Raji (cell line): ENCODE results near the gene EIF3F.

Experiments
- POLR2A ChIP-seq: IDR thresholded peaks from 2 replicates; pipeline ENCODE4 v1.6.1; 2011; ENCODE audit warnings: low read depth, low read length, control low read depth; ENCODE audit not compliant: insufficient read depth

EIF3F gene

GRCh38 chr11:7986768-7987559 is at the start of gene EIF3F:
TSS of gene EIF3F (plus strand) at chr11:7987337. CDS start at chr11:7987353, 16 bp downstream.
- TF ChIP-seq POLR2A: peak; percentile 66

DNA sequence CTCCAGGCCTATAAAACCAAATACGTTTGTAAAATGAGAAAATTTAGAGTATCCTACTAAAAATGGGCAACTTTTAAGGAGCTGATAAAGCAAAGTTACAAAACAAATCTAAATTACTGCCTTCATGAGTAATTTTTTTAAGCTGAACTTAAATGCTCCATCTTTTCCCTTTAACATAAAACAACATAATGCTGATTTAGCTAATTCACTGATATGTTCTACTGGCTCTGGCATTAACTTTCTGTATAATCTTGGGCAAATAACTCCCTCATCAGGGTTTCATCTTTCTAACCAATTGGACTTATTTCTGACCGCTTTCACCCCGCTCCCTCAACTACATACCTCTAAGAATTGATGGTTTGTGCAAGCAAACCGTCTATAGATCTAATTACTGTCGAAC is 46.0 kb upstream of the EIF3F start:
- TF ChIP-seq POLR2A: no peak

GRCh38 chr11:7941608-7942007 is 45.5 kb upstream of the EIF3F start, which contains the start of gene OR10A3:
TSS of gene OR10A3 (minus strand) at chr11:7941708. CDS start at chr11:7939520, 2,188 bp downstream.
- no peak for TF ChIP-seq POLR2A

DNA sequence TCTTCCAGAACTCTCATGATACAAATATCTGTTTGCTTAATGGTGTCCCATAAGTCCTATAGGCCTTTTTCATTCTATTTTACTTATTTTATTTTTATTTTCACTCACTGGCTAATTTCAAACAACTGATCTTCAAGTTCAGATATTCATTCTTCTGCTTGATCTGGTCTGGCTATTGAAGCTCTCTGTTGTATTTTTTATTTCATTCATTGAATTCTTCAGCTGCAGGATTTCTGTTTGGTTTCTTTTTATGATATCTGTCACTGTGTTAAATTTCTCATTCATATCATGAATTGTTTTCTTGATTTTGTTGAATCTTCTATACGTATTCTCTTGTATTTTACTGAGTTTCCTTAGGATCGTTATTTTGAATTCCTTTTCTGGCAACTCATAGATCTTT is 43.0 kb upstream of the EIF3F start:
- TF ChIP-seq POLR2A: no peak

DNA sequence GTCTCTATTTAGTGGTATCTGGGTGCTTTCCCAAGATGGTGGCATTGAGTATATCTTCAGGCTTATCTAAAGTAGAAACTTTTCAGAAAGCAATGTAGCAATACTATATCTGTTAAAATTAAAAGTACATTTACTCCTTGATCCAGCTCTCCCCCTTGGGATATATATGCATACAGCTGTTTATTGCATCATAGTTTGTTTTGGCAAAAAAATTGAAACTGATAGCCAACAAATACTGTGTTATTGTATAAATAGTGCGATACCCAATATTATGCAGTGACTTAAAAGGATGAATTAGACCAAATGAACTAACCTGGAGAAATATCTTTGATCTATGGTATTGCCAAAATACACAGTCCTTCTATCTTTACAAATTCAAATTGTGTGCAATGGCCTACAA is 37.2 kb upstream of the EIF3F start:
- no peak for TF ChIP-seq POLR2A

GRCh38 chr11:7955191-7955590 is 31.9 kb upstream of the EIF3F start:
- TF ChIP-seq POLR2A: no peak

DNA sequence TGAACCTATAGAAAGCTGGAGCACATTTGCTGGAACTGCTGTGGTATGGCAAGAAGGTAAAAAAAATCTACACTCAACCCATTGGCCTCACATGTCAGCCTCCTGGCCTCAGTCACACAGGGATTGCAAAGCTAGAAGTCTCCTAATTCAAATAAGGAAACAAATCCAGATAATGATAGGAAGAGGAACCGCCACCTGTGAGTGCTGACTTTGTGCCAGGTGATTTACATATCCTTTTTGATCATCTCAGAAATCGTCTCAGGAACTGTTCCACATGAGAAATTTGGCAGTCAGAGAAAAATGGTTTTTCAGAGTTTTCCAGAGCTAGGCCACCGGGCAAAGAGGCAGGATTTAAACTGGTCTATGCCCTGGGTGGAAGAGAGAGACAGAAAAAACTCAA is 22.9 kb upstream of the EIF3F start:
- TF ChIP-seq POLR2A: no peak

DNA sequence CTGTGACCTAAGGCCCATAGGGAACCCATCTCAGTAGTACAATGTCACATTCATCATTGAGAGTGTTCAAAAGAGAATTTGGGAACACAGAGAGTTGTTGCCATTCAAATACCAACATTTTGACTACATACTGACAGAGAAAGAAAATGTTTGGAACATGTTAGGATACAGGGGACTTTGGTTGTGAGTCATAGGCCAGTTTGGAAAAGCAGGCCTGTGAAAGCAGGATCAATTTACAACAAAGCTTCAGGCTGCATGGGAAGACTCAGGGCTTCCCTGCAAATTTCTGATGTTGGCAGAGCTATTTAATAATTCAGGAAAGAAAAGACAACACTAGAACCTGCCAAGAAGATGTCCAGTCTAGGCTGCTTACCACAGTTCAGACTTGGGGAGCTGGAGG is 22.3 kb upstream of the EIF3F start:
- TF ChIP-seq POLR2A: no peak

DNA sequence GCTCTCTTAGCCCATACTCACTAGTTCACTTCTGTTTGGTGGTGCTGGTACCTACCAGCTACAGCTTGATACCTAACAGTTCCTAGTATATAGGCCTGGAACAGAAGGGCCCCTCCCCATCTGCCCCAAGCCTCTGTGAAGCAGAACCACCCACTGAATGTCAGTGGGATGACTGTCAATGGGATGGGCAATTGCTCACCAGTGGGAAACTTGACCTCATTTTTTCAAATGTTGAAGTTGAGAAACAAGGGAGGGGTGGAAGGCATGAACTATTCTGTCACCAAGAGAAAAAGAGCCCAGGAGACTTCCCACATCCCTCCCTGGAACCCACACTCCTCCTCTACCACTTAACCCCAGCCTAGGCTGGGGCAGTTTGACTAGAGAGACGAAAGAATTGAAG is 21.8 kb upstream of the EIF3F start, which contains the start of gene NLRP10:
NLRP10 (minus strand) TSS at position 62 of the 400 bp plus-strand sequence. CDS start 1,952 bp downstream, outside the sequence.
- TF ChIP-seq POLR2A: no peak

DNA sequence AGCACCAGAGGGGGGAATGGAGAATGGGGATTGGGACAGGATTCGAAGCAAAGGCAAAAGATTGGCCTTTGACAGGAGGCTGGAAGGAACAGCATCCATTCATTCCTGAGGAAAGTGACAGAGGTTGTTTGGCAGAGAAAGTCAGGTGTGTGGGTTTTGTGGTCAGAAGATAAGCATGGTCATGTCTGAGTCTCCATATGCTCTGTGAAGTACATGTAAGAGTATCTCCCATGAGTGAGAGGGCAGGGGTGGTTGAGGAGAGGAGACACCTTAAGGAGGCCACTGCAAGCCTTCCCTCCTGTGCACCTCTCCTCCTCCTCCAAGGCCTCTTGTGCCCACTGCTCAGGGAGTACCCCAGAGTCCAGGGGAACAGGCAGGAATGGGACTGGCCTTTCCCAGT is 20.0 kb upstream of the EIF3F start:
- TF ChIP-seq POLR2A: no peak

- TF ChIP-seq POLR2A: no peak
Measured at GRCh38 chr11:7967826-7968225, 19.3 kb upstream of the EIF3F start.

DNA sequence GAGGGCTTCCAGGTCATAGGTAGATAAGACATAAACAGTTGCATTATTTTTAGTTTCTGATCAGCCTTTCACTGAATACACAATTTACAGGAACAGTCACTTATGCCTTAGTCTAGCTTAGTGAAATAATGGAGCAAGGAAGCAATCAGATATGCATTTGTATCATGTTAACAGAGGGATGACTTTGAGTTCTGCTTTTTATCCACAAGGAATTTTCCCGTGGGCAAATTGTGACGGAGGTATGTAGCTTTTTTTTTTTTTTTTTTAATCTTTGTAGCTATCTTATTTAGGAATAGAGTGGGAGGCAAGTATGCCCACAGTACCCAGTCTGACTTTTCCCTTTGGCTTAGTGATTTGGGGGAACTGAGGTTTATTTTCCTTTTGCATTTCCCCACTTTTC is 18.5 kb upstream of the EIF3F start:
- no peak for TF ChIP-seq POLR2A

DNA sequence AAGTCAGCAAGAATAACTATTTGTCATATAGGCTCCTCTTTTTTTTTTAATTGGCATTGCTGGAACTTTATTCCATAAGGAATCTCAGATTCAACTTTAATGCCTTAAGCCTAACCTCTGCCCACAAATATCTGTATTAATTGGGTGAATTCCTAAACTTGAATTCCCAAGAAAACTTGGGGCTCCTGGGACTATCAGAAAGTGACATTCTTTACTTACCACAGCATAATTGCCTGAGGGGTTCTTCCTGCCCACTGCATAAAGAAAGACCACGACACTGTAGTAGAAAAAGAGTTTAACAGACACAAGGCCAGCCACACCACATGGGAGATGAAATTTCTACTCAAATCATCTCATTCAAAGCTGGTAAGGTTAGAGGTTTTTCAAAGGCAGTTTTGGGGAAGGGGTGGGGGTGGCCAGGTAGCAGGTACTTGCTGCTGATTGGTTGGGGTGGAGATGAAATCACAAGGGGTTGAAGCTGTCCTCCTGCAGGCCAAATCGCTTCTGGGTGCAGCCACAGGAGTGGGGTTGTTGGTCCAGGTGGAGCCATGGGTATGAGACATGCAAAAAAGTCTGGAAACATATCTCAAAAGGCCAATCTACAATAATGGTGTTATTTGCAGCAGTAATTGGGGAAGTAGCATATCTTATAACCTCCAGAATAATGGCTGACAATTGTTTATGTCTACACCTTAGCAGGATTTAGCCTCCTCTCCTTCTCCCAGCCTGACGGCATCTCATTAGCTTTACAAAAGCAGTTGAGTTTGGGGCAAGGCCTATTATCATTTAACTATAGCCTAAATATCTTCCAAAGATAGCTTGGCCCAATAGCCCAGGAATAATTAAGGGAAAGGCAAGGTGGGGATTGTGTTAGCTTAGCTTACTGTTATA is 17.1 kb upstream of the EIF3F start:
- no peak for TF ChIP-seq POLR2A

- no peak for TF ChIP-seq POLR2A
Measured at GRCh38 chr11:7971846-7972245, 15.3 kb upstream of the EIF3F start.

- TF ChIP-seq POLR2A: no peak
Measured at GRCh38 chr11:7973011-7973410, 14.1 kb upstream of the EIF3F start.

DNA sequence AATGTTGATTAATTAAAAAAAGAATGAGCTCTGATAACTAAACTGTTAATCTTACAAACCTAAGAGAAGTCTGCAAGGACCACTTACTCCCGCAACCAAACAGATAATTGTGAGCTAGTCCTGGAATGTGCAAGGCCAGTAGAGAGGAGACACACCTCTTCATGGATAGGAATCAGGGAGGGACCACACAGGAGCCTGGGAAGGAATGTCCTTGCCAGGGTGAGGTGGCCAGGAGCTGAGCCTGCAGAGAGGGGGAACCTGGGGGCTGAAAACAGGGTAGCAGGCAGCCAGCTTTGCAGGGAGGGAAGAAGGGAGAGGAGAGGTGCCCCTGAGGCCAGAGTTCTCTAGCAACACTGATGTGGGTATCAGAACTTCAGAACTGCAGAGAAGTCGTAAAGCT is 12.5 kb upstream of the EIF3F start:
- no peak for TF ChIP-seq POLR2A

DNA sequence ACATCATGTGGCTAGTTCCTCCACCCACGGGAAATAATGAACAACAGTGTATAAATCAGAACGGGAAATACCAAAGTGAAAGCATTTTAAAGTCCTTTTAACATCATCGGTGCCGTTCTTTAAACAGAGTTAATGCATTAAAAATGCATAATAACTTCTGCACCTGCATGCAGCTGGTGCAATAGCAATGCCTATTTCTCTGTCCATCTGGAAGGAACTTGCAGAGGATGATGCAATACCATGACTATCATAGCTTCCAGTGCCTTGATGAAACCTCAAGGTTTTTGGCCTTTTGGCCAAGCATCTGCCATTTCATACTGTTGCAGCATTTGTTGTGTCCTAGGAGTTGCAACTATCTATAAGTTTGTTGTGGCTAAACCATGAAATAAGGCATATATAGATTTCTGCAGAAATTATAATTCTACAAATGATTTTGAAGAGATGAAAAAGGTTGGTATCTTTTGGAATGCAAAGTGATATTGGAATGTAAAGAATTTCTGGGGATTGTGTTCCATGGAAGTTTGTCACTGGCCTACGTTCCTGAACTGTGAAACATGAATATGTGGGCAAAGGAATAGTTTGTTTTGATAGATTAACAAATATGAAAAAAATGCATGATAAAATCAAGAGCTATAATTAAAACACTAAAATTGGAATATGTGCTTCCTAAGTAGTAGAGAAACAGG is 9.8 kb upstream of the EIF3F start:
- TF ChIP-seq POLR2A: no peak
